HG03095 (cell line): ENCODE measurements around the gene ERBB2.

Source experiments
- ATAC-seq: cut with Tn5 transposase; IDR thresholded peaks from one replicate; pipeline ENCODE4 v1.9.1; 2021; ENCODE audit warnings: moderate library complexity; ENCODE audit not compliant: unreplicated experiment

ERBB2 gene

DNA sequence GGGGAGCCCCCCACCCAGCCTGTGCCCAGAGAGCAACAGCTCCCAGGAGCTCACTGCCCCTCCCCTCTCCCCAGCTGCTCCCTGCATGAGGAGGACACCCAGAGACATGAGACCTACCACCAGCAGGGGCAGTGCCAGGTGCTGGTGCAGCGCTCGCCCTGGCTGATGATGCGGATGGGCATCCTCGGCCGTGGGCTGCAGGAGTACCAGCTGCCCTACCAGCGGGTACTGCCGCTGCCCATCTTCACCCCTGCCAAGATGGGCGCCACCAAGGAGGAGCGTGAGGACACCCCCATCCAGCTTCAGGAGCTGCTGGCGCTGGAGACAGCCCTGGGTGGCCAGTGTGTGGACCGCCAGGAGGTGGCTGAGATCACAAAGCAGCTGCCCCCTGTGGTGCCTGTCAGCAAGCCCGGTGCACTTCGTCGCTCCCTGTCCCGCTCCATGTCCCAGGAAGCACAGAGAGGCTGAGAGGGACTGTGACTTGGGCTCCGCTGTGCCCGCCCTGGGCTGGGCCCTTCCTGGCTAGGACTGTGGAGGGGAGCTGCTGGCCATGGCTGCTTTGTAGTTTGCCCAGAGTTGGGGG, 34.1 kb upstream of the ERBB2 start:
- ATAC-seq, result no peak

GRCh38 chr17:39666231-39666600, 33.6 kb upstream of the ERBB2 start:
- ATAC-seq, result no peak

GRCh38 chr17:39666601-39667261, 33.1 kb upstream of the ERBB2 start:
- no peak for ATAC-seq

DNA sequence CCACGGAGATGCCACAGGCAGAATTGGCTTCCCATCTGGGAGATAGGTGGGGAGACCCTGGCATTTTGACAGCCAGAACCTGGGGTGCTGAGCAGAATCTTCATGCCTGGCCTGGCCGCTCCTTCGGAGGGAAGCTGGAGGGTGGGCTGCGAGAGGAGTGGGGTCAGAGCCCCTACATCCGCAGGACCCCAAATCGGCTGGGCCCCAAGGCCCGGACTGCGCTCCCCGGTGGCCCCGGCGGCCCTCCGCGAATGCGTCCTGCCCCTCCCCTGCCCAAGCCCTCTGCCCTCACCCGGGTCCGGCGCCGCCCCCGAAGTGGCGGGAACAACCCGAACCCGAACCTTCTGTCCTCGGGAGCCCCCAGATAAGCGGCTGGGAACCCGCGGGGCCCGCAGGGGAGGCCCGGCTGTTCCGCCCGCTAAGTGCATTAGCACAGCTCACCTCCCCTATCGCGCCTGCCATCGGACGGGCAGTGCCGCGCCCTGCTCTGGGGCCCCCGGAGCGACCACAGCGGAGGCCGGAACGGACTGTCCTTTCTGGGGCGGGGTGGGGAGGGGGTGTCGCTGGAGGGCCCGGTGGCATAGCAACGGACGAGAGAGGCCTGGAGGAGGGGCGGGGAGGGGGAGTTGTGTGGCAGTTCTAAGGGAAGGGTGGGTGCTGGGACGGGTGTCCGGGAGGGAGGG, 32.5 kb upstream of the ERBB2 start:
- ATAC-seq, result no peak

GRCh38 chr17:39667945-39668924, 31.6 kb upstream of the ERBB2 start, which contains the start of gene PNMT:
Gene PNMT (plus strand): TSS chr17:39668453. CDS start chr17:39668476, 23 bp downstream.
- ATAC-seq, result no peak

DNA sequence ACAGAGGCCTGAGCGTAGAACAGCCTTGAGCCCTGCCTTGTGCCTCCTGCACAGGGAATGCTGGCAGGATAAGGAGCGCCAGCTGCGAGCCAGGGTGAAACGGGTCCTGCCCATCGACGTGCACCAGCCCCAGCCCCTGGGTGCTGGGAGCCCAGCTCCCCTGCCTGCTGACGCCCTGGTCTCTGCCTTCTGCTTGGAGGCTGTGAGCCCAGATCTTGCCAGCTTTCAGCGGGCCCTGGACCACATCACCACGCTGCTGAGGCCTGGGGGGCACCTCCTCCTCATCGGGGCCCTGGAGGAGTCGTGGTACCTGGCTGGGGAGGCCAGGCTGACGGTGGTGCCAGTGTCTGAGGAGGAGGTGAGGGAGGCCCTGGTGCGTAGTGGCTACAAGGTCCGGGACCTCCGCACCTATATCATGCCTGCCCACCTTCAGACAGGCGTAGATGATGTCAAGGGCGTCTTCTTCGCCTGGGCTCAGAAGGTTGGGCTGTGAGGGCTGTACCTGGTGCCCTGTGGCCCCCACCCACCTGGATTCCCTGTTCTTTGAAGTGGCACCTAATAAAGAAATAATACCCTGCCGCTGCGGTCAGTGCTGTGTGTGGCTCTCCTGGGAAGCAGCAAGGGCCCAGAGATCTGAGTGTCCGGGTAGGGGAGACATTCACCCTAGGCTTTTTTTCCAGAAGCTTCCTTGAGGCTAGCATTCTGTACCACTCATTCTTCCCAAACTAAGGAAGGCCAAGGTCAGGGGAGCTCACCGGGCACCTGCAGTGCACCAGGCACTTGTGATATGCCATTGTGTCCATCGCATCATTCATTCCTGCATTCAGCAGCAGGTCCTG, 29.7 kb upstream of the ERBB2 start:
- ATAC-seq, result no peak

DNA sequence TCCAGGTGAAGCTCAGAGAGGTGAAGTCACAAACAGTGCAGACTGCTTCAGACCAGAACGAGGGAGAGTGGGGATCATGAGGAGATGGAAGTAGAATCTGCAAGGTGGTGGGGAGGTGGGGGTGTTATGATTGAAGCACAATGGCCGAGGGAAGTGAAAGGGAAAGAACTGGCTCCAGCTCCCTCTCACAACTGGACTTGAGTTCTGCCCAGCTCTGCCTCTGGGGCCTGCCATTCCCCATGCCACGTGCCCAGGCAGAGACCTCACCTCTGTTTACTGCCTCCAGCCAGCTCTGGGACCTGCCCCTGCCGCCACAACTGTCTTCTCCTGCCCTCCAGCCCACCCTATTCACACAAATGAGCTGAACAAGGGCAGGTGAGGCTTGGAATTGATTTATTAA, 29.1 kb upstream of the ERBB2 start:
- ATAC-seq, result no peak

DNA sequence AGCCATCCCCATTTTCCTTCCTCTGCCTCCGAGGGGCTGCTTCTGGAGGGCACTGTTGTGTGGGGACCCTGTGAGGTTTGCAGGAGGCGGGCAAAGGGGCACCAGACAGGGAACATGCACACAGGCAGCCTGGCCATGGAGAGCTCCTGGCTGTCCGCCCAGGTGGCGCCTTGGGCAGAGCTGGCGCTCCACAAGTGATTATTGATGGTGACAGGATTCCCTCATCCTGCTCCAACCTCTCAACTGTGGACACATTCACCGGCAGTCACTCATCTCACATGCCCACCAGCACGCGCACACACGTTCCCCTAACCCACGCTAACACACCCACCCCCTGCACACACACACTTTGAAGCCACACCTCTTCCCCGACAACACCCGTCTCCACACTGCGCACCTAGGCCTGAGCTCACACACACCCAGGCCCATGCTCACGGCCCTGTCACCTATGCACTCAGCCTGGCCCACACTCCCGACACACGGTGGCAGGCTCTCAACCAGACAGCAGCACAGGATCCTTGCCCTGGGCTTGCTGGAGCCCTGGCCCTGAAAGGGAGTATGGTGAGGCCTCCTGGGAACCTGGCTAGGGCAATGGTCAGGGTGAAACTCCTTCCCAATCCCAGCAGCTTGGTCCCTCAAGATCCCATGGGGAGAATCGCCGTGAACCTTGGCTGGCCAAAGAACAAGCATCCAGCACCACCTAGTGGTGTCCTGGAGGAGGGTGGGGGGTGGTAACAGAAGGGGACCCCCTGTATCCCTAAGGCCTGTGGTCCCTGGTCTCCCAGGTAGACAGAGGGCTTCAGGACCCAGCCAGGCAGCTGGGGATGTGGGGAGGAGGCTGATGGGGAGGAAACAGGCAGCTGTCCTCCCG, 28.0 kb upstream of the ERBB2 start:
- no peak for ATAC-seq

GRCh38 chr17:39672522-39673334, 27.1 kb upstream of the ERBB2 start:
- no peak for ATAC-seq

- no peak for ATAC-seq
Observed at GRCh38 chr17:39673335-39674081, 26.4 kb upstream of the ERBB2 start.

DNA sequence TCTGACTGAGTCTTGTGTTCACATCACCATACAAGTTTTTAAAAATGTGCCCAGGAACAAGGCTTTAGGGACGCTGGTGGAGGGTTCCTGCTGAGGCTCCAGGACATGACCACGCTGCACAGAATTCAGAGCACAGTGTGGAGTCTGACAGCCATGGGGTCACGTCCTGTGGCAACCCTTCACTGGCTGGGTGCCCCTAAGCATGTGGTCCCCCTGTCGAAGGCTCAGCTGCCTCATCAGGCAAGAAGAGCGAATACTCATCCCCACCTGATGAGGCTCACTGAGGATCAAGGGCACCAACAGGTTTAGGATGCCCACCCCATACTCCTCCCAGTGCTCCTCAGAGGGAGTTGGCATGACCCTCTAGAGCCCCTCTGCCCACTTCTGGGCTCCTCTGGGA, 25.7 kb upstream of the ERBB2 start:
- no peak for ATAC-seq

GRCh38 chr17:39674702-39675389, 25.0 kb upstream of the ERBB2 start:
- ATAC-seq, result no peak

DNA sequence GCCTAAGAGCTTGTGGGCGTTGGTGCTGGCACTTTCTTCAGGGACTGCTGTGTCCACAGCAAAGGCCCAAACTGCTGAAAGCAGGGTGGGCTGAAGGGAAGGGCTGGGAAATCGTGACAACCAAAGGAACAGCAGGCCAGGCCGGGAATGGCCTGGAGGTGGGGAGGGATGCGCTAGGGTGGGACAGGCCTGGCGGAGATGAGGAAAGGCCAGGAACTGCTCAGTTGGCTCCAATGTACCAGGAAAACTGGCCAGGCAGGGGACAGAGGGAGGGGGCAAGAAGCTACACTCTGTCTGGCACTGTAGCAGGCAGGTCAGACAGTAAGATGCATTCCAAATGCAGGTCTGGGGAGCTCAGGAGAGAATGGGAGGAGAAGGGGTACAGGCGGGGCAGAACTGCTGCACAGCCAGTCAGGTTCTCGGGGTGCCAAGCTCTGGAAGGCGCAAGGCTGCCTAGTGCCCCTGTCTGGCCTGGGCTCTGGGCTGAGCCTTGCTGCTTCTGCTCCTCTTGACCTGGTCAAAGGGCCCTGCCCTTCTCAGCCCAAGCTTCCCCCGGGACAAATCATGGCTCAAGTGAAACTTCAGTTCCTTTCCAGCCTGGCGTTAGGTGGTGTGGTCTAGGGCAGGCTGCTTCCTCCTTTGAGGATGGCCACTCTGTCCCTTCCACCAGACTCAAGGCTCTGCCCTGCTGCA, 24.3 kb upstream of the ERBB2 start:
- ATAC-seq, result no peak

GRCh38 chr17:39676198-39676819, 23.6 kb upstream of the ERBB2 start:
- no peak for ATAC-seq

DNA sequence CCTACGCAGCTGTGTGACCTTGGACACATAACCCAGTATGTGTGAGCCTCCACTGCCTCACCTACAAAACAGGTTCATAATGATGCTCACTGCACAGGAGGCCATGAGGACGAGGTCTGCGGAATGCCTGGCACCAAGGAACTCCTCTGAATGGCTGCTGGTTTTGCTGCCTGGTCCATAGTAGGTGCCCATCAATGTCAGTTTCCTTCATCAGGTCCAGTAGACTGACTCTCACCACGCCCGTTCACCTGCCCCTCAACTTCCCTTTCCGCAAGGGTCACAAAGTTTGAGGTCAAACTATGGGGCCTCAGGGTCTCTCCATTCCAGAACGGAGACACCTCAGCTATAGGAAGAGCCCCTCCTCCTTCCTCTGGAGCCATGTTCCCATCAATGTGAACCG, 22.8 kb upstream of the ERBB2 start:
- no peak for ATAC-seq
